ENCODE results near the gene ZNF653. TPM values are rescaled to one million over a fixed set of nuclear protein-coding genes. Genes with fewer than 3 reads are reported as not detected.

The ZNF653 gene
- total and polyA plus RNA-seq, 9 of the 15 experiments (the other 6 are each of a cell fraction or from before 2014, with no cell fraction given), result 1.6 to 8.0 (median 4.2) TPM; not detected in 2

- TF ChIP-seq NFIX (CRISPR knock-in tag; IDR thresholded peaks at IDR 0.05; ENCODE audit: low read depth) (no peak), E2F8 (IDR thresholded peaks at IDR 0.05; ENCODE audit: low read depth, partially characterized antibody) (no peak), PRPF4 (IDR thresholded peaks at IDR 0.05; ENCODE audit: insufficient read depth, low read depth, low read length, poor library complexity, severe bottlenecking) (no peak), TEAD4 (IDR thresholded peaks at IDR 0.05; ENCODE audit: low read length) (no peak), TEAD4 (CRISPR knock-in tag; IDR thresholded peaks at IDR 0.05; ENCODE audit: borderline replicate concordance) (no peak), ILK (tag; IDR thresholded peaks at IDR 0.05; ENCODE audit: borderline replicate concordance, low read depth) (no peak), RFX7 (CRISPR knock-in tag; IDR thresholded peaks at IDR 0.05) (no peak), SAFB (IDR thresholded peaks at IDR 0.05; ENCODE audit: borderline replicate concordance, low read depth, low read length) (no peak), CTCFL (IDR thresholded peaks at IDR 0.05; ENCODE audit: borderline replicate concordance, insufficient read depth, low read depth, low read length, poor library complexity, severe bottlenecking) (peak; percentile 39), CTCF (IDR thresholded peaks at IDR 0.05 in 2 of 3, conservative IDR thresholded peaks at IDR 0.05 in 1 of 3; ENCODE audit: insufficient read depth in 2 of 3, low read depth in 1 of 3, low read length in 3 of 3) (peak; percentile 46 to 52 (median 46)), FOXJ3 (CRISPR knock-in tag; IDR thresholded peaks at IDR 0.05) (no peak), NFXL1 (CRISPR knock-in tag; IDR thresholded peaks at IDR 0.05) (no peak), BCLAF1 (IDR thresholded peaks at IDR 0.05; ENCODE audit: borderline replicate concordance in 1 of 2, control insufficient read depth in 1 of 2, low read depth in 2 of 2, low read length in 1 of 2) (no peak), CEBPG (CRISPR knock-in tag; IDR thresholded peaks at IDR 0.05) (peak; percentile 74), CEBPG (tag; conservative IDR thresholded peaks at IDR 0.05 in 1 of 2, IDR thresholded peaks at IDR 0.05 in 1 of 2) (no peak; a peak in 1 of 4 replicates), TEAD1 (CRISPR knock-in tag; IDR thresholded peaks at IDR 0.05) (no peak)
Observed at GRCh38 chr19:11452620-11453310, 52.9 kb downstream of the ZNF653 start (continued).

All from K562 (cell line).